Suprapubic skin (tissue), 4 donors: ENCODE data around the gene GMDS. TPM values are rescaled to one million over a fixed set of nuclear protein-coding genes. Genes with fewer than 3 reads are reported as not detected.

Experiments
- DNase-seq, 2 donors: peaks; one replicate each; pipeline ENCODE4 v3.0.0-alpha.2; 2019; ENCODE audit warnings: low spot score in 2 of 2
- H3K27ac ChIP-seq: fragments of 200-600 bp; sonication (generic); one replicate; pipeline ENCODE4 v1.5.1; 2019
- H3K27me3 ChIP-seq: fragments of 200-600 bp; sonication (generic); one replicate; pipeline ENCODE4 v1.5.1; 2019
- H3K36me3 ChIP-seq: fragments of 200-600 bp; sonication (generic); one replicate; pipeline ENCODE4 v1.5.1; 2019
- H3K4me1 ChIP-seq: fragments of 200-600 bp; sonication (generic); one replicate; pipeline ENCODE4 v1.5.1; 2019
- H3K4me3 ChIP-seq: fragments of 200-600 bp; sonication (generic); one replicate; pipeline ENCODE4 v1.5.1; 2019; ENCODE audit warnings: mild to moderate bottlenecking
- H3K9me3 ChIP-seq: fragments of 200-600 bp; sonication (generic); one replicate; pipeline ENCODE4 v1.5.1; 2019
- EP300 ChIP-seq: sonication (generic); formaldehyde crosslinking; IDR thresholded peaks from one replicate; pipeline ENCODE4 v1.6.1; 2017; ENCODE audit warnings: antibody characterized with exemption
- POLR2A ChIP-seq, 2 donors: fragments of 450-650 bp; IDR thresholded peaks; one replicate each; pipeline ENCODE4 v1.6.1; 2017; ENCODE audit warnings: antibody characterized with exemption in 2 of 2, mild to moderate bottlenecking in 2 of 2, moderate library complexity in 2 of 2
- POLR2AphosphoS5 ChIP-seq, 3 donors: sonication (generic); formaldehyde crosslinking; IDR thresholded peaks; one replicate each; pipeline ENCODE4 v1.6.1; 2017; ENCODE audit warnings: antibody characterized with exemption in 3 of 3
- WGBS: methylation state at CpG from one replicate; pipeline ENCODE4 v1.1.5; 2018; 5-methylcytosine and 5-hydroxymethylcytosine counted together
- total RNA-seq, 4 donors: library from RNA; depleted of rRNA; stranded (reverse); fragments of >200 nt; gene quantifications; one replicate each; pipeline ENCODE4 v1.1.0, GENCODE V29; 2016
- TF ChIP-seq, protein P1 (sequence below), 2 donors: fragments of 200-600 bp in 1 of 2; fragments of 450-650 bp in 1 of 2; sonication (generic) in 1 of 2; IDR thresholded peaks; one replicate each; pipeline ENCODE4 v1.5.1; 2016 to 2019; ENCODE audit warnings: antibody characterized with exemption in 2 of 2, mild to moderate bottlenecking in 1 of 2, moderate library complexity in 1 of 2

The GMDS gene
- total RNA-seq, 4 donors from 2014 or later = 11.7 to 19.3 (median 13.2) TPM

DNA sequence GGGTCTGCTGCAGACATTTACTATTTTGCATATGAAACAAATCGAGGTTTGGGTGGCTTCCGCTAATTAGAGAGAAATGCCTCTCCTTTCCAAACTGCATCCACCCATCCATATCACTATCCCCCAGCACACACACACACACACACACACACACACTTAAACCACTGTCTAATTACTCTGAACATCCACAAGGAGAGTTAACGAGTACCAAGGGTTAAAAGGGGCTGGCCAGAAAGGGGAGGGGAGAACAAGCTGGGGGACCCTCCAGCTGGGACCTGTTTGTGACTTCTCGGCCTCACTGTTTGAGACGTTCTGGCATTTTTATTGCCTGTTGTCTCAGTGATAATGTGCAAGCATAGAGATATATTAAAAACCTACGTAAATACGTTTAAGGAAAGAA is 374.5 kb downstream of the GMDS start:
- WGBS = 85% methylated on average over 7 of the region's 7 CpGs
- peaks cover 5% of the 10 kb centered on the region for H3K4me1 ChIP-seq
- TF ChIP-seq POLR2AphosphoS5 (IDR thresholded peaks at IDR 0.05) (no peak), POLR2A (IDR thresholded peaks at IDR 0.05) (no peak), EP300 (no peak)
- TF ChIP-seq, protein P1, sequence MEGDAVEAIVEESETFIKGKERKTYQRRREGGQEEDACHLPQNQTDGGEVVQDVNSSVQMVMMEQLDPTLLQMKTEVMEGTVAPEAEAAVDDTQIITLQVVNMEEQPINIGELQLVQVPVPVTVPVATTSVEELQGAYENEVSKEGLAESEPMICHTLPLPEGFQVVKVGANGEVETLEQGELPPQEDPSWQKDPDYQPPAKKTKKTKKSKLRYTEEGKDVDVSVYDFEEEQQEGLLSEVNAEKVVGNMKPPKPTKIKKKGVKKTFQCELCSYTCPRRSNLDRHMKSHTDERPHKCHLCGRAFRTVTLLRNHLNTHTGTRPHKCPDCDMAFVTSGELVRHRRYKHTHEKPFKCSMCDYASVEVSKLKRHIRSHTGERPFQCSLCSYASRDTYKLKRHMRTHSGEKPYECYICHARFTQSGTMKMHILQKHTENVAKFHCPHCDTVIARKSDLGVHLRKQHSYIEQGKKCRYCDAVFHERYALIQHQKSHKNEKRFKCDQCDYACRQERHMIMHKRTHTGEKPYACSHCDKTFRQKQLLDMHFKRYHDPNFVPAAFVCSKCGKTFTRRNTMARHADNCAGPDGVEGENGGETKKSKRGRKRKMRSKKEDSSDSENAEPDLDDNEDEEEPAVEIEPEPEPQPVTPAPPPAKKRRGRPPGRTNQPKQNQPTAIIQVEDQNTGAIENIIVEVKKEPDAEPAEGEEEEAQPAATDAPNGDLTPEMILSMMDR (IDR thresholded peaks at IDR 0.05) = no peak
- no peak overlapping the region for H3K27ac ChIP-seq
- no peak overlapping the region for H3K4me3 ChIP-seq
- no peaks in the 10 kb centered on the region for H3K9me3 ChIP-seq
- H3K36me3 ChIP-seq = no peaks in the 10 kb centered on the region
- no peak for DNase-seq
- no peaks in the 10 kb centered on the region for H3K27me3 ChIP-seq

DNA sequence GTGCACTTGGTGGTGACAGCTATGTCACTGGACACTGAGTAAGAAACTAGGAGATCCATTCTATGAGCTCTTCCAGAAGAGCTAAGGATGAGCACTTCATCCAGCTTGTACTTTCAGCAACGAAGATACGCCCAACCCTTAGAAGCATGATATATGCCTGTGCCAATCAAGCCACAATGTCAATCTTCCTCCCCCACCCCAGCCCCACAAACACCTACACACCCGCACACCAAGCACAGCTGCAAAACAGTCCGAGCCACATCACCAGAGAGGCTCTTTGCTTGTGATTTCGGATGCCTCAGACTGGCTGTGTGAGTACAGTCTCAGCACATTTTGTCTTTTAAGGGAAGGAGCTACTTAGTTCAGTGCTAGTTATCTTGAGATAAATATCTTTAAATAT is 375.2 kb downstream of the GMDS start:
- DNase-seq = no peak
- WGBS = 87% methylated on average over 5 of the region's 5 CpGs
- no peaks in the 10 kb centered on the region for H3K9me3 ChIP-seq
- peaks cover 5% of the 10 kb centered on the region for H3K4me1 ChIP-seq
- no peaks in the 10 kb centered on the region for H3K27me3 ChIP-seq
- H3K36me3 ChIP-seq = no peaks in the 10 kb centered on the region
- H3K27ac ChIP-seq = no peak overlapping the region
- H3K4me3 ChIP-seq = no peak overlapping the region
- TF ChIP-seq POLR2A (IDR thresholded peaks at IDR 0.05) (no peak), EP300 (no peak), POLR2AphosphoS5 (IDR thresholded peaks at IDR 0.05) (no peak)
- TF ChIP-seq, protein P1 (IDR thresholded peaks at IDR 0.05) = no peak

DNA sequence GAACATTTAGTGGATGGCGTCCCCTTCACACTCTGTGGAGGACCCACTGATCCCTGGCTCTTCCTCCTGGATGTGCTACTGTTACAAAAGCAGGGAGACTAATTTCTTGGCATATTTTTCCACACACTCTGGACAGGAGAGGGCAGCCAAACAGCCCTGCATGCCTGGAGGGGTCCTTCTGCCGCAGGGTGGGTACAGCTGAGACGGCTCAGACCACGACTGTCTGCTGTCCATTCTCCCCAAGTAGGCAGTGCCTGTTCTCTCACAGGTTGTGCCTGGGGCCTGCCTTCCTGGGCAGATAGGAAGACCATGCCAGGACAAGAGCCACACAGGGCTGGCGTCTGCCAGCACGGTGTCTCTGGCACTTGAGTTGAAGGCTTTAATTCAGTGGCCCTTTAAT is 375.6 kb downstream of the GMDS start:
- H3K4me3 ChIP-seq = no peak overlapping the region
- no peak for TF ChIP-seq POLR2A (IDR thresholded peaks at IDR 0.05)
- no peak for TF ChIP-seq POLR2AphosphoS5 (IDR thresholded peaks at IDR 0.05)
- no peak for TF ChIP-seq EP300
- TF ChIP-seq, protein P1 (IDR thresholded peaks at IDR 0.05) = no peak
- H3K27ac ChIP-seq = no peak overlapping the region
- H3K9me3 ChIP-seq = no peaks in the 10 kb centered on the region
- 95% methylated on average over 6 of the region's 6 CpGs for WGBS
- no peaks in the 10 kb centered on the region for H3K36me3 ChIP-seq
- DNase-seq = no peak
- no peaks in the 10 kb centered on the region for H3K27me3 ChIP-seq
- peaks cover 5% of the 10 kb centered on the region for H3K4me1 ChIP-seq

DNA sequence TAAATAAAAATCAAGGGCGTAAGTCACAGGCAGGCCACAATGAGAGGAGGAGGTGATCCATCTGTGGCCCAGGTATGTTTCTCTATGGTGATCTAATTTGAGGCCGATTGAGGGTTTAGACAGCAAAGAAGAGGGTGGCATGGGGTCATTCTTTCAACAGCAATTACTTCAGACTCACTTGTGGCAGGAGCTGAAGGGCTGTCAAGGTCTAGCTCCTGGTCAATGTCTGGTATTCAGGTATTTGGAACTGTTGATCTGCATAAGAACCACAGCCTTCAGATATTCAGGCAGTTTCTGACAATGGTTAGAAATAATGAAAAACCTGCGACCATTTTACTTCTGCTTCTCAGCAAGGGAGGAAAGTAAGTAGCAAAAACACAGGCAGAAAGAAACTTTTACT is 376.1 kb downstream of the GMDS start:
- H3K27ac ChIP-seq = no peak overlapping the region
- no peaks in the 10 kb centered on the region for H3K27me3 ChIP-seq
- DNase-seq = no peak
- peaks cover 5% of the 10 kb centered on the region for H3K4me1 ChIP-seq
- TF ChIP-seq POLR2A (IDR thresholded peaks at IDR 0.05) = no peak
- TF ChIP-seq, protein P1 (IDR thresholded peaks at IDR 0.05) = no peak
- no peaks in the 10 kb centered on the region for H3K9me3 ChIP-seq
- no peak overlapping the region for H3K4me3 ChIP-seq
- no peaks in the 10 kb centered on the region for H3K36me3 ChIP-seq
- 97% methylated on average over 3 of the region's 3 CpGs for WGBS

DNA sequence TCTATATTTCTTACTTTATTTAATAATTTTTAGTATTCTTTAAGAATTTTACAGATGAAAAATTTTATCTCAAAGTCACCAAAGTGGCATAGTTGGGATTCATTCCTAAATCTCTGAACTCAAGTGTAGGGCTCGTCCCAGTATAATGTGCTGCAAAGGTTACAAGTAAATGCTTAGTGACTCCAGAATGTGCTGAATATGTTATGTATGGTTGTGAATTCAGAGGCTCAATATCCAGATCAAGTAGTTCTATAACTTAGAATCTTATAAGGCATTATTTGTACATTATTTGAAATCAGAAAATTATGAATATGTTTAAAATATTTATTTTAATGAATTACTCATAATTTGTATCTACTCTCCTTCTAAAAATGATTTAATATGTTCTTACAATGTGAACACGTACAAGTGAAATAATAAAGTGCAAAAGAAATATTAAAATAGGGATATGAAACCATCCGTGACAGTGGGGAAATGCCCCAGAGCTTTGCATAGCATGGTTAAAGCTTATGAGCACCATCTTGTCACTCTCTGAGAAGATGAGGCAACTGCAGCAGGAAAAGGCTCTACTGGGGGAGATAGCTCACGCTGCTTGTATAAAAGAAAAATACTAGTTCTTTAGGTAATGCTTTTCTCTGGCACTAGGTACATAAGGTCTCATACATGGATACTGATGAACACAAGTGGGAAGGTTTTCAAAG is 376.7 kb downstream of the GMDS start:
- 94% methylated on average over 4 of the region's 4 CpGs for WGBS
- Histone ChIP-seq H3K4me1 (peaks cover 5% of the 10 kb centered on the region), H3K27ac (no peak overlapping the region), H3K9me3 (no peaks in the 10 kb centered on the region), H3K27me3 (no peaks in the 10 kb centered on the region), H3K4me3 (no peak overlapping the region), H3K36me3 (no peaks in the 10 kb centered on the region)
- DNase-seq = no peak
- TF ChIP-seq POLR2A (IDR thresholded peaks at IDR 0.05) = no peak
- TF ChIP-seq POLR2AphosphoS5 (IDR thresholded peaks at IDR 0.05) = no peak
- no peak for TF ChIP-seq EP300
- TF ChIP-seq, protein P1 (IDR thresholded peaks at IDR 0.05) = no peak
